TTC549 (cell line): Measurements from ENCODE around the gene TAF13.
"Not testable (repeated sequence)": the region's sequence is repeated elsewhere in the genome, so short reads cannot be mapped to it uniquely, and the experiment has no call there.

Source experiments
- FAIRE-seq: peaks from 2 replicates; lab custom pipeline; 2012; peaks lifted over from hg19 to GRCh38; lab: Jason Lieb, UNC

Gene TAF13

GRCh38 chr1:109091078-109091838 is 15.5 kb upstream of the TAF13 start:
- FAIRE-seq, result no peak

GRCh38 chr1:109090196-109091077 is 14.6 kb upstream of the TAF13 start, which contains the start of gene TMEM167B:
TMEM167B (plus strand) TSS chr1:109090764; CDS start chr1:109090873, 109 bp downstream.
- no peak for FAIRE-seq

GRCh38 chr1:109089242-109090015 is 13.6 kb upstream of the TAF13 start:
- no peak for FAIRE-seq

GRCh38 chr1:109084563-109085517 is 9.0 kb upstream of the TAF13 start:
- no peak for FAIRE-seq

- FAIRE-seq, result no peak
These were observed 8.1 kb upstream of the TAF13 start for GRCh38 chr1:109083923-109084322.

- no peak for FAIRE-seq
These were observed 7.7 kb upstream of the TAF13 start for GRCh38 chr1:109083501-109083900.

GRCh38 chr1:109080441-109081082 is 4.8 kb upstream of the TAF13 start:
- no peak for FAIRE-seq

GRCh38 chr1:109079240-109079622 is 3.4 kb upstream of the TAF13 start:
- no peak for FAIRE-seq

- FAIRE-seq, result no peak
These were observed 2.5 kb upstream of the TAF13 start for GRCh38 chr1:109078317-109078716.

- FAIRE-seq, result no peak
These were observed 6.5 kb downstream of the TAF13 start for GRCh38 chr1:109069294-109069693.

- no peak for FAIRE-seq
These were observed 7.9 kb downstream of the TAF13 start for GRCh38 chr1:109067883-109068282.

GRCh38 chr1:109065137-109065536 is 10.7 kb downstream of the TAF13 start:
- no peak for FAIRE-seq

GRCh38 chr1:109061183-109061582 is 14.6 kb downstream of the TAF13 start:
- FAIRE-seq, result no peak

GRCh38 chr1:109060707-109061106 is 15.1 kb downstream of the TAF13 start:
- no peak for FAIRE-seq

GRCh38 chr1:109059026-109059425 is 16.8 kb downstream of the TAF13 start:
- no peak for FAIRE-seq

GRCh38 chr1:109056064-109056463 is 19.7 kb downstream of the TAF13 start:
- FAIRE-seq, result no peak

GRCh38 chr1:109052145-109052544 is 23.7 kb downstream of the TAF13 start:
- not testable (repeated sequence) for FAIRE-seq

GRCh38 chr1:109050228-109050995 is 25.4 kb downstream of the TAF13 start:
- no peak for FAIRE-seq

- no peak for FAIRE-seq
These were observed 27.5 kb downstream of the TAF13 start for GRCh38 chr1:109048335-109048734.

- FAIRE-seq, result no peak
These were observed 28.5 kb downstream of the TAF13 start for GRCh38 chr1:109047339-109047738.
